SK-N-SH (cell line): ENCODE results near the gene QSOX1. TPM values are rescaled to one million over a fixed set of nuclear protein-coding genes. Genes with fewer than 3 reads are reported as not detected.

ENCODE experiments used
- CTCF ChIA-PET: fragments of 300-600, 350-600 bp; formaldehyde crosslinking; extraction: SDS; loops from one replicate; lab custom pipeline; 2021; lab: Yijun Ruan, JAX
- POLR2A ChIA-PET: fragments of 350-600 bp; sonication (Branson Sonifier 250); formaldehyde crosslinking; extraction: SDS; loops from one replicate; lab custom pipeline; 2020; ENCODE audit warnings: antibody characterized with exemption, inconsistent platforms; lab: Yijun Ruan, JAX
- DNase-seq: peaks from one replicate; pipeline ENCODE4 v3.0.0; 2012
- H2AFZ ChIP-seq: fragments of 200-600 bp; sonication (generic); 2 replicates; pipeline ENCODE4 v1.8.1; 2016; ENCODE audit warnings: antibody characterized with exemption, mild to moderate bottlenecking, low read depth
- H3F3A ChIP-seq: fragments of 200-600 bp; sonication (generic); replicated peaks from 2 replicates; pipeline ENCODE3; 2016; ENCODE audit warnings: antibody characterized with exemption, mild to moderate bottlenecking; ENCODE audit not compliant: insufficient read depth
- H3K27ac ChIP-seq, 2 experiments: fragments of 200-500 bp in 1 of 2; fragments of 200-600 bp in 1 of 2; sonication (Bioruptor generic) in 1 of 2; sonication (generic), shearing (Covaris generic) in 1 of 2; 2 replicates each; pipeline versions ENCODE4 v1.5.1 to v1.6.1; 2014 to 2016; ENCODE audit warnings: low read depth in 2 of 2, inconsistent platforms in 1 of 2, low read length in 1 of 2, mild to moderate bottlenecking in 1 of 2, mixed read lengths in 1 of 2
- H3K27me3 ChIP-seq: fragments of 200-600 bp; sonication (generic), shearing (Covaris generic); 2 replicates; pipeline ENCODE4 v1.6.1; 2016; ENCODE audit warnings: mixed run types; ENCODE audit not compliant: insufficient read depth
- H3K36me3 ChIP-seq, 2 experiments: fragments of 200-500 bp in 1 of 2; fragments of 200-600 bp in 1 of 2; sonication (Bioruptor generic) in 1 of 2; sonication (generic) in 1 of 2; replicated peaks in 1 of 2; 2 replicates each; pipeline versions ENCODE3 to v1.5.1; 2014 to 2016; ENCODE audit warnings: low read length in 1 of 2, mild to moderate bottlenecking in 1 of 2; ENCODE audit not compliant: insufficient read depth in 2 of 2, control insufficient read depth in 1 of 2
- H3K4me1 ChIP-seq, 2 experiments: fragments of 200-500 bp in 1 of 2; fragments of 200-600 bp in 1 of 2; sonication (Bioruptor generic) in 1 of 2; sonication (generic), shearing (Covaris generic) in 1 of 2; 2 replicates each; pipeline versions ENCODE4 v1.5.1 to v1.6.1; 2014 to 2016; ENCODE audit warnings: low read depth in 1 of 2, low read length in 1 of 2, mixed run types in 1 of 2; ENCODE audit not compliant: insufficient read depth in 2 of 2, control insufficient read depth in 1 of 2
- H3K4me2 ChIP-seq: fragments of 200-600 bp; sonication (generic), shearing (Covaris generic); 2 replicates; pipeline ENCODE4 v1.6.1; 2017; ENCODE audit warnings: mixed run types
- H3K4me3 ChIP-seq, 2 experiments: fragments of 200-500 bp in 1 of 2; fragments of 200-600 bp in 1 of 2; sonication (Bioruptor generic) in 1 of 2; sonication (generic), shearing (Covaris generic) in 1 of 2; 2 replicates each; pipeline versions ENCODE4 v1.5.1 to v1.8.1; 2014 to 2016; ENCODE audit warnings: low read depth in 2 of 2, inconsistent platforms in 1 of 2, low read length in 1 of 2, mild to moderate bottlenecking in 1 of 2, mixed read lengths in 1 of 2, moderate library complexity in 1 of 2
- H3K79me2 ChIP-seq: fragments of 200-600 bp; sonication (generic); 2 replicates; pipeline ENCODE4 v1.8.1; 2017; ENCODE audit warnings: mild to moderate bottlenecking; ENCODE audit not compliant: insufficient read depth
- H3K9ac ChIP-seq: fragments of 200-600 bp; sonication (generic); 2 replicates; pipeline ENCODE4 v1.6.1; 2017; ENCODE audit warnings: mixed run types
- H3K9me2 ChIP-seq: fragments of 200-600 bp; sonication (generic); 2 replicates; pipeline ENCODE4 v1.6.1; 2017; ENCODE audit warnings: mixed run types
- H3K9me3 ChIP-seq: fragments of 200-600 bp; sonication (generic); 2 replicates; pipeline ENCODE4 v1.6.1; 2017; ENCODE audit warnings: mixed run types, mild to moderate bottlenecking, moderate library complexity
- H4K20me1 ChIP-seq: fragments of 200-600 bp; sonication (generic); 2 replicates; pipeline ENCODE4 v1.6.1; 2017; ENCODE audit warnings: mild to moderate bottlenecking, mixed run types; ENCODE audit not compliant: insufficient read depth
- ELF1 ChIP-seq: IDR thresholded peaks from 2 replicates; pipeline ENCODE4 v1.4.0; 2012
- EP300 ChIP-seq, 2 experiments: IDR thresholded peaks; 2 replicates each; pipeline versions ENCODE4 v1.4.0 to v1.6.1; 2012; ENCODE audit warnings: borderline replicate concordance in 1 of 2, low read depth in 1 of 2, low read length in 1 of 2
- FOSL2 ChIP-seq: IDR thresholded peaks from 2 replicates; pipeline ENCODE4 v1.4.0; 2012; ENCODE audit warnings: low read depth, mild to moderate bottlenecking, moderate library complexity, borderline replicate concordance
- FOXM1 ChIP-seq: IDR thresholded peaks from 2 replicates; pipeline ENCODE4 v1.4.0; 2012; ENCODE audit warnings: low read depth, mild to moderate bottlenecking
- GABPA ChIP-seq: IDR thresholded peaks from 2 replicates; pipeline ENCODE4 v1.4.0; 2012; ENCODE audit warnings: low read depth, mild to moderate bottlenecking
- JUND ChIP-seq: IDR thresholded peaks from 2 replicates; pipeline ENCODE4 v1.4.0; 2012
- MEF2A ChIP-seq: IDR thresholded peaks from 2 replicates; pipeline ENCODE4 v1.4.0; 2012; ENCODE audit warnings: low read depth, borderline replicate concordance
- MXI1 ChIP-seq: IDR thresholded peaks from 2 replicates; pipeline ENCODE4 v1.6.1; 2012; ENCODE audit warnings: mild to moderate bottlenecking, low read depth, low read length, improper control_type of control experiment
- NFIC ChIP-seq: IDR thresholded peaks from 2 replicates; pipeline ENCODE4 v1.4.0; 2012; ENCODE audit warnings: borderline replicate concordance
- NRF1 ChIP-seq: IDR thresholded peaks from 2 replicates; pipeline ENCODE4 v1.6.1; 2012; ENCODE audit warnings: low read depth, mild to moderate bottlenecking, low read length
- RCOR1 ChIP-seq: fragments of 150-350 bp; IDR thresholded peaks from 2 replicates; pipeline ENCODE4 v1.6.1; 2017; ENCODE audit warnings: antibody characterized with exemption, low read length
- SIN3A ChIP-seq: IDR thresholded peaks from 2 replicates; pipeline ENCODE4 v1.6.1; 2012; ENCODE audit warnings: low read depth, mild to moderate bottlenecking, low read length, moderate library complexity, borderline replicate concordance
- TAF1 ChIP-seq: IDR thresholded peaks from 2 replicates; pipeline ENCODE4 v1.6.1; 2012; ENCODE audit warnings: low read depth, mild to moderate bottlenecking, low read length, moderate library complexity, borderline replicate concordance
- TCF12 ChIP-seq: IDR thresholded peaks from 2 replicates; pipeline ENCODE4 v1.4.0; 2012
- WGBS: methylation state at CpG from one replicate; pipeline ENCODE4 v1.1.6; 2017; ENCODE audit warnings: low lambda C conversion rate; 5-methylcytosine and 5-hydroxymethylcytosine counted together
- polyA plus RNA-seq, 3 experiments: library from polyadenylated mRNA; depleted of rRNA; stranded (reverse); fragments of >200 nt; gene quantifications; 2 replicates each; pipeline ENCODE4 v1.2.3, GENCODE V29; 2012
- TF ChIP-seq, protein P1 (sequence below): IDR thresholded peaks from 2 replicates; pipeline ENCODE4 v1.6.1; 2012; ENCODE audit warnings: mild to moderate bottlenecking, low read depth, low read length, moderate library complexity
- TF ChIP-seq, protein P2 (sequence below): IDR thresholded peaks from 2 replicates; pipeline ENCODE4; 2012
- TF ChIP-seq, protein P3 (sequence below): IDR thresholded peaks from 2 replicates; pipeline ENCODE4 v1.4.0; 2012; ENCODE audit warnings: low read depth, borderline replicate concordance
- TF ChIP-seq, protein P4 (sequence below): fragments of 150-350 bp; IDR thresholded peaks from 2 replicates; pipeline ENCODE4 v1.6.1; 2016; ENCODE audit warnings: mild to moderate bottlenecking, low read depth, low read length

The QSOX1 gene
- polyA plus RNA-seq, 1 of the 3 experiments (the other 2 are of a cell fraction) = 359 TPM

DNA sequence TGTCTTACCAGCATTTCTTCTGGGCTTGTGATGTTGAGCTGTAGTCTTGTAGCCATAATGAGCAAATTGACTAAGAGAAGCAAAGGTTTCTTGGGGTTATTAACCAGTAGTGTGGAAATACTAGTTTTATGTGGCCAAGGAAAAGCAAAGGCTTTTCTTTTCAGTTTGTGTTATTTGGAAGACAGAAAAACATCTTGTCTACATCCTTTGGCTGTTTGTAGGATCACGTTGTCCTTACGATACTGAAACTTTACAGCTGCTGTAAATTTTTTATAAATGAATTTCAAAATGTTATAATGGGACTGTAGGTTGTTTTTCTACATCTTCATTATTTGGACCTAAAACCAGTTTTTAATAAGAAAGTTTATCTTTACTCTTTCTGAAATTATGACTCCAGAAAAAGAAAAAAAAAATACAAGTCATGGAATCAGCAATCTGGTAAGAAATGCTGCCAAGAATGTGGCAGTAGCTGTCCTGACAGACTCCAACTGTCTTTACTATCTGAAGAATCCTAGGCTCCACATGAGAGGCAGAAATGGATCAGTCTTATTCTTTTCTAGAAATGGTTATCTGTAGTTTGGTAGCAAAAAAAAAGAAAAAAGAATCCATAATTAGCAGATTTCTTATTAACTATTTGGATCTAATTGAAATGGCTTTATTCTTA, 41.6 kb upstream of the QSOX1 start:
- TF ChIP-seq MEF2A = no peak
- TF ChIP-seq NRF1 = no peak
- TF ChIP-seq, protein P1, sequence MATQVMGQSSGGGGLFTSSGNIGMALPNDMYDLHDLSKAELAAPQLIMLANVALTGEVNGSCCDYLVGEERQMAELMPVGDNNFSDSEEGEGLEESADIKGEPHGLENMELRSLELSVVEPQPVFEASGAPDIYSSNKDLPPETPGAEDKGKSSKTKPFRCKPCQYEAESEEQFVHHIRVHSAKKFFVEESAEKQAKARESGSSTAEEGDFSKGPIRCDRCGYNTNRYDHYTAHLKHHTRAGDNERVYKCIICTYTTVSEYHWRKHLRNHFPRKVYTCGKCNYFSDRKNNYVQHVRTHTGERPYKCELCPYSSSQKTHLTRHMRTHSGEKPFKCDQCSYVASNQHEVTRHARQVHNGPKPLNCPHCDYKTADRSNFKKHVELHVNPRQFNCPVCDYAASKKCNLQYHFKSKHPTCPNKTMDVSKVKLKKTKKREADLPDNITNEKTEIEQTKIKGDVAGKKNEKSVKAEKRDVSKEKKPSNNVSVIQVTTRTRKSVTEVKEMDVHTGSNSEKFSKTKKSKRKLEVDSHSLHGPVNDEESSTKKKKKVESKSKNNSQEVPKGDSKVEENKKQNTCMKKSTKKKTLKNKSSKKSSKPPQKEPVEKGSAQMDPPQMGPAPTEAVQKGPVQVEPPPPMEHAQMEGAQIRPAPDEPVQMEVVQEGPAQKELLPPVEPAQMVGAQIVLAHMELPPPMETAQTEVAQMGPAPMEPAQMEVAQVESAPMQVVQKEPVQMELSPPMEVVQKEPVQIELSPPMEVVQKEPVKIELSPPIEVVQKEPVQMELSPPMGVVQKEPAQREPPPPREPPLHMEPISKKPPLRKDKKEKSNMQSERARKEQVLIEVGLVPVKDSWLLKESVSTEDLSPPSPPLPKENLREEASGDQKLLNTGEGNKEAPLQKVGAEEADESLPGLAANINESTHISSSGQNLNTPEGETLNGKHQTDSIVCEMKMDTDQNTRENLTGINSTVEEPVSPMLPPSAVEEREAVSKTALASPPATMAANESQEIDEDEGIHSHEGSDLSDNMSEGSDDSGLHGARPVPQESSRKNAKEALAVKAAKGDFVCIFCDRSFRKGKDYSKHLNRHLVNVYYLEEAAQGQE = no peak
- no peak for TF ChIP-seq JUND
- TF ChIP-seq TCF12 = peak; percentile 54; the same call in 1 of the 2 replicates
- TF ChIP-seq SIN3A = no peak
- peak; percentile 28; the same call in 1 of the 2 replicates for TF ChIP-seq NFIC
- TF ChIP-seq ELF1 = no peak
- TF ChIP-seq, protein P2, sequence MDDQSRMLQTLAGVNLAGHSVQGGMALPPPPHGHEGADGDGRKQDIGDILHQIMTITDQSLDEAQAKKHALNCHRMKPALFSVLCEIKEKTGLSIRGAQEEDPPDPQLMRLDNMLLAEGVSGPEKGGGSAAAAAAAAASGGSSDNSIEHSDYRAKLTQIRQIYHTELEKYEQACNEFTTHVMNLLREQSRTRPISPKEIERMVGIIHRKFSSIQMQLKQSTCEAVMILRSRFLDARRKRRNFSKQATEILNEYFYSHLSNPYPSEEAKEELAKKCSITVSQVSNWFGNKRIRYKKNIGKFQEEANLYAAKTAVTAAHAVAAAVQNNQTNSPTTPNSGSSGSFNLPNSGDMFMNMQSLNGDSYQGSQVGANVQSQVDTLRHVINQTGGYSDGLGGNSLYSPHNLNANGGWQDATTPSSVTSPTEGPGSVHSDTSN = peak; percentile 23; the same call in 1 of the 2 replicates
- TF ChIP-seq TAF1 = no peak
- TF ChIP-seq MXI1 = no peak
- no peak for TF ChIP-seq FOSL2
- TF ChIP-seq GABPA = no peak
- Histone ChIP-seq H3K36me3 (peaks cover 15 to 46% of the 10 kb centered on the region in 2 experiments), H3F3A (peaks cover 8% of the 10 kb centered on the region), H3K9me2 (no peaks in the 10 kb centered on the region), H3K4me3 (no peak overlapping the region), H3K27ac (peak overlapping the region in 1 of 2 experiments; percentile 75; a peak in 2 of 4 replicates), H3K4me1 (no peaks in the 10 kb centered on the region; a peak in 1 of 4 replicates), H2AFZ (no peak overlapping the region), H3K4me2 (no peak overlapping the region), H3K79me2 (no peaks in the 10 kb centered on the region), H3K27me3 (no peaks in the 10 kb centered on the region), H3K9ac (no peak overlapping the region), H3K9me3 (no peaks in the 10 kb centered on the region), H4K20me1 (no peaks in the 10 kb centered on the region)
- ChIA-PET POLR2A (no interaction called here), CTCF (interaction anchor here (0.8 to 1.7 kb wide), 3 partner anchors 9 to 33 kb away, joined by 3 to 4 read pairs (median 3); no protein-coding TSS in a partner anchor)
- no peak for DNase-seq
- 91% methylated on average over 2 of the region's 2 CpGs for WGBS

DNA sequence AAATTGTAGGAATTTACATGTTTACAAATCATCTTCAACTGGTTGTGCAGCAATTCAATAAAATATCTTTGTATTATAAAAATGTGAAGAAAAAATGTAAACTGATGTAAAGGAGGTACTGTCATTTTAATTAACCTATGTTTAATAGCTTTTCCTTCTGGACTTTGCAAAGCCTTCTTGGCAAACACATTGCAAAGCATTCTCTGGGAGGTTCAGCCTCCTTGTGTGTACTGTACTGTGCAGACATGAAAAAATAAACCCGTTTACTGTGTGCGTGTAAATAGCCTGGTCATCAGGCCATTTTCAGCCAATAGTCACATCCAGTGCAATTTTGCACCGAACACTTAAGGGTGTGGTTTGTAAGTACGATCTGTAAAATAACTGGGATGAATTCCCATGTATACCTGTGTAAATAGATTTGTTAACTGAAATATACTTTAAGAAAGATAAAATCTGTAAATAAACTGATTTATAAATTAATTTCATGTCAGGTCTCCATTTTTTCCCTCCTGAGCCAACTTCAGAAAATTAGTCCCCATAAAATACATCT, 40.2 kb upstream of the QSOX1 start:
- Histone ChIP-seq H2AFZ (no peak overlapping the region), H3K9me2 (no peaks in the 10 kb centered on the region), H3K9ac (no peak overlapping the region), H3K36me3 (peaks cover 15 to 46% of the 10 kb centered on the region in 2 experiments), H3K9me3 (no peaks in the 10 kb centered on the region), H3K4me2 (no peak overlapping the region), H3K79me2 (no peaks in the 10 kb centered on the region), H3K27me3 (no peaks in the 10 kb centered on the region), H4K20me1 (no peaks in the 10 kb centered on the region), H3K4me1 (no peaks in the 10 kb centered on the region; a peak in 1 of 4 replicates), H3F3A (peaks cover 8% of the 10 kb centered on the region), H3K27ac (no peak overlapping the region), H3K4me3 (no peak overlapping the region)
- DNase-seq = no peak
- POLR2A ChIA-PET = no interaction called here
- CTCF ChIA-PET = no interaction called here
- 91% methylated on average over 4 of the region's 4 CpGs for WGBS
- TF ChIP-seq, protein P3, sequence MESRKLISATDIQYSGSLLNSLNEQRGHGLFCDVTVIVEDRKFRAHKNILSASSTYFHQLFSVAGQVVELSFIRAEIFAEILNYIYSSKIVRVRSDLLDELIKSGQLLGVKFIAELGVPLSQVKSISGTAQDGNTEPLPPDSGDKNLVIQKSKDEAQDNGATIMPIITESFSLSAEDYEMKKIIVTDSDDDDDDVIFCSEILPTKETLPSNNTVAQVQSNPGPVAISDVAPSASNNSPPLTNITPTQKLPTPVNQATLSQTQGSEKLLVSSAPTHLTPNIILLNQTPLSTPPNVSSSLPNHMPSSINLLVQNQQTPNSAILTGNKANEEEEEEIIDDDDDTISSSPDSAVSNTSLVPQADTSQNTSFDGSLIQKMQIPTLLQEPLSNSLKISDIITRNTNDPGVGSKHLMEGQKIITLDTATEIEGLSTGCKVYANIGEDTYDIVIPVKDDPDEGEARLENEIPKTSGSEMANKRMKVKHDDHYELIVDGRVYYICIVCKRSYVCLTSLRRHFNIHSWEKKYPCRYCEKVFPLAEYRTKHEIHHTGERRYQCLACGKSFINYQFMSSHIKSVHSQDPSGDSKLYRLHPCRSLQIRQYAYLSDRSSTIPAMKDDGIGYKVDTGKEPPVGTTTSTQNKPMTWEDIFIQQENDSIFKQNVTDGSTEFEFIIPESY = no peak
- TF ChIP-seq EP300 (IDR thresholded peaks at IDR 0.05; ENCODE audit: borderline replicate concordance in 1 of 2, low read depth in 1 of 2, low read length in 1 of 2) (no peak), FOXM1 (no peak), NFIC (no peak), RCOR1 (no peak), MEF2A (no peak), ELF1 (no peak)
- TF ChIP-seq, protein P4, sequence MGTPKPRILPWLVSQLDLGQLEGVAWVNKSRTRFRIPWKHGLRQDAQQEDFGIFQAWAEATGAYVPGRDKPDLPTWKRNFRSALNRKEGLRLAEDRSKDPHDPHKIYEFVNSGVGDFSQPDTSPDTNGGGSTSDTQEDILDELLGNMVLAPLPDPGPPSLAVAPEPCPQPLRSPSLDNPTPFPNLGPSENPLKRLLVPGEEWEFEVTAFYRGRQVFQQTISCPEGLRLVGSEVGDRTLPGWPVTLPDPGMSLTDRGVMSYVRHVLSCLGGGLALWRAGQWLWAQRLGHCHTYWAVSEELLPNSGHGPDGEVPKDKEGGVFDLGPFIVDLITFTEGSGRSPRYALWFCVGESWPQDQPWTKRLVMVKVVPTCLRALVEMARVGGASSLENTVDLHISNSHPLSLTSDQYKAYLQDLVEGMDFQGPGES = no peak
